Measurements from ENCODE around the gene SPEM2.

Gene SPEM2

DNA sequence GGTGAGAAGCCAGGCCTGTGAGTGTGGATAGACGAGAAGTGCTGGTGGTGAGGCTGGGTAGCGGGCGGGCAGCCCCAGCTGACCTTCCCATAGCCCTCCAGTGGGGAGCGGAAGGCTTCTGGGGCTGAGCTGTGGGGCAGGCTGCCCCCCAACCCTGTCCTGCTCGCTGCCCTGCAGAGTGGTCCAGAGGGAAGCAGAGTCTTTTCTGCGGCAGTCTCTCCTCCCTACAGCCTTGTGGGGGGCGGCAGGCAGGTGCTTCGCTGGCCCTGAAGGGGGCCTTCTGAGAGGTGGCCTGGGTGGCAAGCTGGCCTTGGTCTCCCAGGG, 14.0 kb upstream of the SPEM2 start:
- in situ Hi-C loops (cut with MboI; ENCODE audit: low sequenced_read_pairs, unreplicated experiment): no loop called here
- TF ChIP-seq, protein P1, sequence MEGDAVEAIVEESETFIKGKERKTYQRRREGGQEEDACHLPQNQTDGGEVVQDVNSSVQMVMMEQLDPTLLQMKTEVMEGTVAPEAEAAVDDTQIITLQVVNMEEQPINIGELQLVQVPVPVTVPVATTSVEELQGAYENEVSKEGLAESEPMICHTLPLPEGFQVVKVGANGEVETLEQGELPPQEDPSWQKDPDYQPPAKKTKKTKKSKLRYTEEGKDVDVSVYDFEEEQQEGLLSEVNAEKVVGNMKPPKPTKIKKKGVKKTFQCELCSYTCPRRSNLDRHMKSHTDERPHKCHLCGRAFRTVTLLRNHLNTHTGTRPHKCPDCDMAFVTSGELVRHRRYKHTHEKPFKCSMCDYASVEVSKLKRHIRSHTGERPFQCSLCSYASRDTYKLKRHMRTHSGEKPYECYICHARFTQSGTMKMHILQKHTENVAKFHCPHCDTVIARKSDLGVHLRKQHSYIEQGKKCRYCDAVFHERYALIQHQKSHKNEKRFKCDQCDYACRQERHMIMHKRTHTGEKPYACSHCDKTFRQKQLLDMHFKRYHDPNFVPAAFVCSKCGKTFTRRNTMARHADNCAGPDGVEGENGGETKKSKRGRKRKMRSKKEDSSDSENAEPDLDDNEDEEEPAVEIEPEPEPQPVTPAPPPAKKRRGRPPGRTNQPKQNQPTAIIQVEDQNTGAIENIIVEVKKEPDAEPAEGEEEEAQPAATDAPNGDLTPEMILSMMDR (IDR thresholded peaks at IDR 0.05; ENCODE audit: borderline replicate concordance, control extremely low read depth, extremely low read depth, insufficient read depth, missing control alignments): no peak
- DNase-seq (ENCODE audit: low spot score): no peak

DNA sequence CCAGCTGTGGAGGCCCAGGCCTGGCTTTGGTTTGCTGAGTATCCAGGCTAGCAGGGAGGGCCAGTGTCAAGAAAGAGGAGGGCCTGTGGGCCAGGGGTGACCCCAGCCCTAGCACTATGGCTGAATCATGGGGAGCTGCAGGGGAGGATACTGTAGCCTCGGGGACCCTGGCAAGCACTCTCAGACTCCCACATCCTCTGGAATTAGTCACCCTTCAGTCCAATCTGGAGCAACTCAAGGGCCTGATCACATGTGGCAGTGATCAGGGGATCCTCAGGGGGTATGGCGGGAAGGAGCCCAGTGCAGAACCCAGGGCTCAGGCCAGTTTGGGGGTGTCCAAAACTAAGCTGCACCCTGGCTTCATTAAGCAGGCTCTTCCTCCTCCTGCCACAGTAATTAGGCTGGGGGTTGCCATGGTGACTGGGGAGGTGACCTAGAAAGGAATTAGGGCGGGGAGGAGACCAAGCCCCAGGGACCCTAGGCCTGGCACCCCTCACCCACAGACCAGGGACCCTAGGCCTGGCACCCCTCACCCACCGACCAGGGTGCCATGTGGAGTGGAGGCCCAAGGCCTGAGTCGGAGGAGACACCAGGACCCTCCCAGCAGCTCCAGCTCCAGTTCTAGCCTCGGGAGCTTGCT, 11.9 kb upstream of the SPEM2 start:
- in situ Hi-C loops (cut with MboI; ENCODE audit: low sequenced_read_pairs, unreplicated experiment): no loop called here
- TF ChIP-seq, protein P1 (IDR thresholded peaks at IDR 0.05; ENCODE audit: borderline replicate concordance, control extremely low read depth, extremely low read depth, insufficient read depth, missing control alignments): no peak
- no peak for DNase-seq (ENCODE audit: low spot score)

DNA sequence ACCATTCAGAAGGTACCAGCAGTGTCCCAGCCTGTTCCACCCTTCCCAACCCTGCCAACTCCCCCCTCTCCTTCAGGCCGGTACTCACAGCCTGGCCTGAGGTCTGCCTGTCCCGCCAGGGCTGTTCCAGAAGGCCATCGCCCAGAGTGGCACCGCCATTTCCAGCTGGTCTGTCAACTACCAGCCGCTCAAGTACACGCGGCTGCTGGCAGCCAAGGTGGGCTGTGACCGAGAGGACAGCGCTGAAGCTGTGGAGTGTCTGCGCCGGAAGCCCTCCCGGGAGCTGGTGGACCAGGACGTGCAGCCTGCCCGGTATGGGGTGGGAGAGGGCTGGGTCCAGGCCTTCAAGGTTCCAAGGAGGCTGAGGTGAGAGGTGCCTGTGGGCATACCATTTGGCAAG, 10.6 kb upstream of the SPEM2 start:
- TF ChIP-seq, protein P1 (IDR thresholded peaks at IDR 0.05; ENCODE audit: borderline replicate concordance, control extremely low read depth, extremely low read depth, insufficient read depth, missing control alignments): no peak
- DNase-seq (ENCODE audit: low spot score): no peak
- in situ Hi-C loops (cut with MboI; ENCODE audit: low sequenced_read_pairs, unreplicated experiment): no loop called here

DNA sequence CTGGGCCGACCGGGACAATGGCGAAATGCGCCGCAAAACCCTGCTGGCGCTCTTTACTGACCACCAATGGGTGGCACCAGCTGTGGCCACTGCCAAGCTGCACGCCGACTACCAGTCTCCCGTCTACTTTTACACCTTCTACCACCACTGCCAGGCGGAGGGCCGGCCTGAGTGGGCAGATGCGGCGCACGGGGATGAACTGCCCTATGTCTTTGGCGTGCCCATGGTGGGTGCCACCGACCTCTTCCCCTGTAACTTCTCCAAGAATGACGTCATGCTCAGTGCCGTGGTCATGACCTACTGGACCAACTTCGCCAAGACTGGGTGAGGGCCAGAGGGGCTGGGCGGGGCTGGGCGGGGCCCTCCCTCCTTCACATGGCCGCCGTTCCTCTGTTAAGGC, 9.6 kb upstream of the SPEM2 start:
- in situ Hi-C loops (cut with MboI; ENCODE audit: low sequenced_read_pairs, unreplicated experiment): no loop called here
- TF ChIP-seq, protein P1 (IDR thresholded peaks at IDR 0.05; ENCODE audit: borderline replicate concordance, control extremely low read depth, extremely low read depth, insufficient read depth, missing control alignments): no peak
- DNase-seq (ENCODE audit: low spot score): no peak

DNA sequence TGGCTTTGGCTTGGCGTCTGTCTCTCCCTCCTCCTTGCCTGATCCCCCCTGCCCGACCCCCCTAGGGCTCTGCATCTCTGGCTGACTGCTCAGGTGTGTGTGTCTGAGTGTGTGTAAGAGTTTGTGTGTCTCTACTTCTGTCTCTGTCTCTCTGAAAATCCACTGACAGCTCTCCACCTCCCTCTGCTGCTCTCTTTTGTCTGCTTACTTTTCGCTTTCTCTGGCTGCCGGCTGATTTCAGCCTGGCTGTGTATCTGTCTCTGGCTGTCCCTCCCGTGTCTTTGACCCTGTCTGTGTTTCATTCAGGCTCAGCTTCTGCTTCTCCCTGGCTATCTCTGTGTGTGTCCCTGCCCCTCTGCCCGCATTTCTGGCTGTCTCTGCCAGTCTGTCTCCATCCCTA, 9.1 kb upstream of the SPEM2 start:
- TF ChIP-seq, protein P1 (IDR thresholded peaks at IDR 0.05; ENCODE audit: borderline replicate concordance, control extremely low read depth, extremely low read depth, insufficient read depth, missing control alignments): no peak
- in situ Hi-C loops (cut with MboI; ENCODE audit: low sequenced_read_pairs, unreplicated experiment): no loop called here
- no peak for DNase-seq (ENCODE audit: low spot score)

DNA sequence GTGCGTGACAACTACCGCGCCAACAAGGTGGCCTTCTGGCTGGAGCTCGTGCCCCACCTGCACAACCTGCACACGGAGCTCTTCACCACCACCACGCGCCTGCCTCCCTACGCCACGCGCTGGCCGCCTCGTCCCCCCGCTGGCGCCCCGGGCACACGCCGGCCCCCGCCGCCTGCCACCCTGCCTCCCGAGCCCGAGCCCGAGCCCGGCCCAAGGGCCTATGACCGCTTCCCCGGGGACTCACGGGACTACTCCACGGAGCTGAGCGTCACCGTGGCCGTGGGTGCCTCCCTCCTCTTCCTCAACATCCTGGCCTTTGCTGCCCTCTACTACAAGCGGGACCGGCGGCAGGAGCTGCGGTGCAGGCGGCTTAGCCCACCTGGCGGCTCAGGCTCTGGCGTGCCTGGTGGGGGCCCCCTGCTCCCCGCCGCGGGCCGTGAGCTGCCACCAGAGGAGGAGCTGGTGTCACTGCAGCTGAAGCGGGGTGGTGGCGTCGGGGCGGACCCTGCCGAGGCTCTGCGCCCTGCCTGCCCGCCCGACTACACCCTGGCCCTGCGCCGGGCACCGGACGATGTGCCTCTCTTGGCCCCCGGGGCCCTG, 8.3 kb upstream of the SPEM2 start:
- in situ Hi-C loops (cut with MboI; ENCODE audit: low sequenced_read_pairs, unreplicated experiment): no loop called here
- TF ChIP-seq, protein P1 (IDR thresholded peaks at IDR 0.05; ENCODE audit: borderline replicate concordance, control extremely low read depth, extremely low read depth, insufficient read depth, missing control alignments): no peak
- no peak for DNase-seq (ENCODE audit: low spot score)

Measured in GM13976 (cell line).